Measurements from ENCODE around the gene CDKL1. TPM values are rescaled to one million over a fixed set of nuclear protein-coding genes. Genes with fewer than 3 reads are reported as not detected.

The CDKL1 gene
- polyA plus RNA-seq, 1 of the 3 experiments (the other 2 are of a cell fraction) = 2.5 TPM

DNA sequence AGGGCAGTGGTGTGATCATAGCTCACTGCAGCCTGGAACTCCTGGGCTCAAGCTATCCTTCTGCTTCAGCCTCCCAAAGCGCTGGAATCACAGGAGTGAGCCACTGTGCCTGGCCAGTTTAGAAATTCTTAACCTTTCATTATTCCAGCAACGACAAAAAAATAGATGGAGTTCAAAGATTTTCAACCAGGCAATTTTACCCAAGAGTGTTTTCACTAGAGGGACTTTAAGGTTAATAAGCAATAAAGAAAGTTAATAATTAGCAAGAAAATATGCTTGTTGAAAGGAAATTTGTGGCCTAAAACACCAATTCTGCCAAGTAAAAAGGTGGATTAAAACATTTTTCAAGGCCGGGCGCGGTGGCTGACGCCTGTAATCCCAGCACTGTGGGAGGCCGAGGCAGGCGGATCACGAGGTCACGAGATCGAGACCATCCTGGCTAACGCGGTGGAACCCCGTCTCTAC, 14.8 kb downstream of the CDKL1 start:
- no peaks in the 10 kb centered on the region for H4K20me1 ChIP-seq (ENCODE audit: insufficient read depth)
- H3K9ac ChIP-seq = no peak overlapping the region
- no peaks in the 10 kb centered on the region for H3K36me3 ChIP-seq (replicated peaks in 1 of 2; ENCODE audit: control insufficient read depth in 1 of 2, insufficient read depth in 2 of 2, low read length in 1 of 2)
- H2AFZ ChIP-seq (ENCODE audit: low read depth) = no peak overlapping the region
- H3K27ac ChIP-seq (ENCODE audit: low read depth in 2 of 2, low read length in 1 of 2) = no peak overlapping the region
- POLR2A ChIA-PET = no interaction called here
- CTCF ChIA-PET = no interaction called here
- WGBS (ENCODE audit: low lambda C conversion rate) = 86% methylated on average over 14 of the region's 14 CpGs
- H3K4me1 ChIP-seq (ENCODE audit: control insufficient read depth in 1 of 2, insufficient read depth in 2 of 2, low read depth in 1 of 2, low read length in 1 of 2) = no peaks in the 10 kb centered on the region
- H3F3A ChIP-seq (replicated peaks; ENCODE audit: insufficient read depth) = no peaks in the 10 kb centered on the region
- H3K9me2 ChIP-seq = no peaks in the 10 kb centered on the region
- H3K27me3 ChIP-seq (ENCODE audit: insufficient read depth) = no peaks in the 10 kb centered on the region
- no peaks in the 10 kb centered on the region for H3K9me3 ChIP-seq
- no peak for DNase-seq
- no peak overlapping the region for H3K4me3 ChIP-seq (ENCODE audit: low read depth in 2 of 2, low read length in 1 of 2)
- no peaks in the 10 kb centered on the region for H3K79me2 ChIP-seq (ENCODE audit: insufficient read depth)
- TF ChIP-seq SIN3A (IDR thresholded peaks at IDR 0.05; ENCODE audit: borderline replicate concordance, low read depth, low read length) (no peak), USF2 (IDR thresholded peaks at IDR 0.05; ENCODE audit: borderline replicate concordance, low read depth, low read length) (no peak), CHD2 (IDR thresholded peaks at IDR 0.05; ENCODE audit: low read length, partially characterized antibody) (no peak), RCOR1 (IDR thresholded peaks at IDR 0.05; ENCODE audit: low read length) (no peak), IRF3 (IDR thresholded peaks at IDR 0.05; ENCODE audit: low read depth, low read length) (no peak), FOSL2 (IDR thresholded peaks at IDR 0.05; ENCODE audit: borderline replicate concordance, low read depth) (no peak), GATA2 (CRISPR knock-in tag; IDR thresholded peaks at IDR 0.05) (no peak), GABPA (IDR thresholded peaks at IDR 0.05; ENCODE audit: low read depth) (no peak), RFX5 (IDR thresholded peaks at IDR 0.05; ENCODE audit: low read length) (no peak), TEAD4 (IDR thresholded peaks at IDR 0.05; ENCODE audit: borderline replicate concordance, insufficient read depth) (no peak), USF1 (IDR thresholded peaks at IDR 0.05; ENCODE audit: borderline replicate concordance, low read depth) (no peak), RAD21 (IDR thresholded peaks at IDR 0.05; ENCODE audit: low read length) (no peak), TAF1 (IDR thresholded peaks at IDR 0.05; ENCODE audit: borderline replicate concordance, low read depth, low read length) (no peak), MEF2A (IDR thresholded peaks at IDR 0.05; ENCODE audit: borderline replicate concordance, low read depth) (no peak), EZH2phosphoT487 (IDR thresholded peaks at IDR 0.05; ENCODE audit: borderline replicate concordance, low read depth) (no peak), FOXJ3 (CRISPR knock-in tag; IDR thresholded peaks at IDR 0.05) (no peak), MXI1 (IDR thresholded peaks at IDR 0.05; ENCODE audit: low read depth, low read length) (no peak), SMC3 (IDR thresholded peaks at IDR 0.05; ENCODE audit: low read depth, low read length) (no peak), NRF1 (IDR thresholded peaks at IDR 0.05; ENCODE audit: low read depth, low read length) (no peak)
- TF ChIP-seq, protein P1, sequence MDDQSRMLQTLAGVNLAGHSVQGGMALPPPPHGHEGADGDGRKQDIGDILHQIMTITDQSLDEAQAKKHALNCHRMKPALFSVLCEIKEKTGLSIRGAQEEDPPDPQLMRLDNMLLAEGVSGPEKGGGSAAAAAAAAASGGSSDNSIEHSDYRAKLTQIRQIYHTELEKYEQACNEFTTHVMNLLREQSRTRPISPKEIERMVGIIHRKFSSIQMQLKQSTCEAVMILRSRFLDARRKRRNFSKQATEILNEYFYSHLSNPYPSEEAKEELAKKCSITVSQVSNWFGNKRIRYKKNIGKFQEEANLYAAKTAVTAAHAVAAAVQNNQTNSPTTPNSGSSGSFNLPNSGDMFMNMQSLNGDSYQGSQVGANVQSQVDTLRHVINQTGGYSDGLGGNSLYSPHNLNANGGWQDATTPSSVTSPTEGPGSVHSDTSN (IDR thresholded peaks at IDR 0.05) = no peak
- no peak overlapping the region for H3K4me2 ChIP-seq
